Body of pancreas (tissue), 4 donors: ENCODE data around the gene MYOCOS.

Experiments
- POLR2A ChIP-seq, 3 donors: fragments of 450-650 bp; IDR thresholded peaks; one replicate each; pipeline ENCODE4 v1.6.1; 2016; ENCODE audit warnings: antibody characterized with exemption in 3 of 3, mild to moderate bottlenecking in 2 of 3
- TF ChIP-seq, protein P1 (sequence below), 7 experiments: fragments of 450-650 bp in 4 of 7; fragments of 200-600 bp in 3 of 7; sonication (generic) in 3 of 7; IDR thresholded peaks; one replicate each; pipeline ENCODE4 v1.5.1; 2016 to 2019; ENCODE audit warnings: antibody characterized with exemption in 7 of 7

DNA sequence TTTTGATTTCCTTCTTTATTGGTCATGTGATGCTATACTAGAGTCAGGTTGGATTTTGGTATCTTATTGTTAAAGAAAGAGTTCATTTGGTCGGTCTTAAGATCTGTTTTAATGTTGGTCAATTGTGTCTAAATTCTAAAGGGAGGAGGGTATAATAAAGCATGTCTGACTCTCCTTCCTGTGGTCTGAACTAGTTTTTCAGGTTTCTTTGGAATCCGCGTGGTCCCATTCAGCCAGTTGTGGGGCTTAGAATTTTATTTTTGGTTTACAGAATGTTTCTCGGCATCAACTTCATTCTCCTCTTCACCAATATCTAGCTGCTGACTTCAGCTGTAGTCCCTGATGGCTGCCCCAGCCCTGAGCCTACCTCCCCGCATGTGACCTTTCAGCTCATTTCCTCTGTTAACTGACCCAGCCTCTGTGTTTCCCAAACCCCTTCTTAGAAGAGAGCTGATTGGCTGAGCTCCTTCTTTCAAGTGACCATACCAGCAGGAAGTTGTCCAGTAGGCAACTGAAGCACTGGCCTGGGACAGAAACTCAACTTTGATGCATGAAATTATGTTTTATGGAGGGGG lies 39.1 kb downstream of the MYOCOS start:
- TF ChIP-seq, protein P1, sequence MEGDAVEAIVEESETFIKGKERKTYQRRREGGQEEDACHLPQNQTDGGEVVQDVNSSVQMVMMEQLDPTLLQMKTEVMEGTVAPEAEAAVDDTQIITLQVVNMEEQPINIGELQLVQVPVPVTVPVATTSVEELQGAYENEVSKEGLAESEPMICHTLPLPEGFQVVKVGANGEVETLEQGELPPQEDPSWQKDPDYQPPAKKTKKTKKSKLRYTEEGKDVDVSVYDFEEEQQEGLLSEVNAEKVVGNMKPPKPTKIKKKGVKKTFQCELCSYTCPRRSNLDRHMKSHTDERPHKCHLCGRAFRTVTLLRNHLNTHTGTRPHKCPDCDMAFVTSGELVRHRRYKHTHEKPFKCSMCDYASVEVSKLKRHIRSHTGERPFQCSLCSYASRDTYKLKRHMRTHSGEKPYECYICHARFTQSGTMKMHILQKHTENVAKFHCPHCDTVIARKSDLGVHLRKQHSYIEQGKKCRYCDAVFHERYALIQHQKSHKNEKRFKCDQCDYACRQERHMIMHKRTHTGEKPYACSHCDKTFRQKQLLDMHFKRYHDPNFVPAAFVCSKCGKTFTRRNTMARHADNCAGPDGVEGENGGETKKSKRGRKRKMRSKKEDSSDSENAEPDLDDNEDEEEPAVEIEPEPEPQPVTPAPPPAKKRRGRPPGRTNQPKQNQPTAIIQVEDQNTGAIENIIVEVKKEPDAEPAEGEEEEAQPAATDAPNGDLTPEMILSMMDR (IDR thresholded peaks at IDR 0.05) = no peak
- no peak for TF ChIP-seq POLR2A (IDR thresholded peaks at IDR 0.05)
